Lung (tissue), 12 donors: ENCODE data around the gene TADA1. TPM values are rescaled to one million over a fixed set of nuclear protein-coding genes. Genes with fewer than 3 reads are reported as not detected.

ENCODE experiments used
- ATAC-seq: fragments of 200-7000 bp; cut with Tn5 transposase; one replicate; pipeline ENCODE4 v1.9.1; 2020; ENCODE audit warnings: moderate number of reproducible peaks; ENCODE audit not compliant: insufficient read depth, low FRiP score
- DNase-seq, 3 donors: peaks; one replicate each; pipeline ENCODE4 v3.0.0-alpha.2; 2013 to 2017
- H3K27ac ChIP-seq, 2 donors: one replicate each; pipeline ENCODE4 v1.5.1; 2013; ENCODE audit warnings: mild to moderate bottlenecking in 2 of 2, moderate library complexity in 2 of 2, control low read depth in 1 of 2, inconsistent platforms in 1 of 2, low read depth in 1 of 2, low read length in 1 of 2
- H3K27me3 ChIP-seq, 3 donors: one replicate each; pipeline ENCODE4 v1.5.1; 2013; ENCODE audit warnings: low read length in 2 of 3; ENCODE audit not compliant: control insufficient read depth in 3 of 3, insufficient read depth in 3 of 3
- H3K36me3 ChIP-seq, 4 donors: one replicate each; pipeline ENCODE4 v1.5.1; 2013; ENCODE audit warnings: low read length in 4 of 4, mild to moderate bottlenecking in 1 of 4, moderate library complexity in 1 of 4; ENCODE audit not compliant: control insufficient read depth in 4 of 4, insufficient read depth in 4 of 4
- H3K4me1 ChIP-seq, 5 donors: one replicate each; pipeline ENCODE4 v1.5.1; 2013; ENCODE audit warnings: low read length in 5 of 5, mild to moderate bottlenecking in 2 of 5, moderate library complexity in 1 of 5; ENCODE audit not compliant: control insufficient read depth in 5 of 5, insufficient read depth in 5 of 5
- H3K4me3 ChIP-seq: one replicate; pipeline ENCODE4 v1.5.1; 2013; ENCODE audit warnings: mild to moderate bottlenecking, control low read depth, moderate library complexity
- H3K9ac ChIP-seq, 2 donors: one replicate each; pipeline ENCODE4 v1.5.1; 2013; ENCODE audit warnings: low read length in 2 of 2, control low read depth in 1 of 2; ENCODE audit not compliant: insufficient read depth in 1 of 2
- H3K9me3 ChIP-seq, 4 donors: one replicate each; pipeline ENCODE4 v1.5.1; 2013; ENCODE audit warnings: low read length in 3 of 4, mild to moderate bottlenecking in 1 of 4, moderate library complexity in 1 of 4; ENCODE audit not compliant: control insufficient read depth in 4 of 4, insufficient read depth in 3 of 4
- CTCF ChIP-seq: IDR thresholded peaks from 2 replicates; pipeline ENCODE4 v1.5.1; 2012; ENCODE audit warnings: mild to moderate bottlenecking; ENCODE audit errors: control extremely low read depth, extremely low read depth
- WGBS, 2 donors: extraction: QIAGEN DNeasy Blood & Tissue Kit; methylation state at CpG; one replicate each; pipeline ENCODE4 v1.1.7; 2013; 5-methylcytosine and 5-hydroxymethylcytosine counted together
- polyA plus RNA-seq, 2 donors: library from polyadenylated mRNA; stranded (reverse); fragments of 200-250 nt; gene quantifications; one replicate each; pipeline ENCODE4 v1.2.1, GENCODE V29; 2013
- total RNA-seq, 2 donors: library from RNA; depleted of rRNA in 1 of 2; stranded (reverse); fragments of >200 nt in 1 of 2; gene quantifications; one replicate each; pipeline ENCODE4 v1.2.1, GENCODE V29; 2014 to 2021
- donor health status: control.
- donor health status: control.
- donor health status: Bipolar disorder and iron deficiency.
- donor health status: healthy.
- donor health status: DM: yes; HTN: yes; CAD: no.

The TADA1 gene
- total and polyA plus RNA-seq, 4 donors: 6.5 to 14.4 (median 7.6) TPM

- ATAC-seq: no peak
- DNase-seq: no peak
- Histone ChIP-seq H3K9me3 (no peaks in the 10 kb centered on the region), H3K9ac (no peak overlapping the region), H3K27ac (no peak overlapping the region), H3K4me3 (no peak overlapping the region), H3K4me1 (peaks cover 0 to 8% (median 0%) of the 10 kb centered on the region in 5 donors), H3K36me3 (no peaks in the 10 kb centered on the region), H3K27me3 (no peaks in the 10 kb centered on the region)
- WGBS, 2 donors: 88 to 90% methylated on average over 3 of the region's 3 CpGs
- TF ChIP-seq CTCF: no peak
Measured at GRCh38 chr1:166905900-166906299, 29.8 kb upstream of the TADA1 start.

GRCh38 chr1:166905136-166905535 is 29.1 kb upstream of the TADA1 start:
- no peak for DNase-seq
- Histone ChIP-seq H3K27ac (no peak overlapping the region), H3K9me3 (no peaks in the 10 kb centered on the region), H3K9ac (no peak overlapping the region), H3K4me3 (no peak overlapping the region), H3K36me3 (no peaks in the 10 kb centered on the region), H3K4me1 (peaks cover 0 to 9% (median 0%) of the 10 kb centered on the region in 5 donors), H3K27me3 (no peaks in the 10 kb centered on the region)
- TF ChIP-seq CTCF: no peak
- ATAC-seq: no peak
- WGBS, 2 donors: 64 to 82% methylated on average over 2 of the region's 2 CpGs

- Histone ChIP-seq H3K4me3 (no peak overlapping the region), H3K36me3 (no peaks in the 10 kb centered on the region), H3K4me1 (peaks cover 0 to 9% (median 0%) of the 10 kb centered on the region in 5 donors), H3K27me3 (no peaks in the 10 kb centered on the region), H3K9me3 (no peaks in the 10 kb centered on the region), H3K27ac (no peak overlapping the region), H3K9ac (no peak overlapping the region)
- no peak for TF ChIP-seq CTCF
- no peak for DNase-seq
- WGBS, 2 donors: 15 to 38% methylated on average over 1 of the region's 1 CpG
- ATAC-seq: no peak
Measured at GRCh38 chr1:166903232-166903631, 27.2 kb upstream of the TADA1 start.

GRCh38 chr1:166902279-166902678 is 26.2 kb upstream of the TADA1 start:
- no peaks in the 10 kb centered on the region for H3K36me3 ChIP-seq
- whole genome bisulfite sequencing, 2 donors: 27 to 53% methylated on average over 1 of the region's 1 CpG
- peaks cover 0 to 5% (median 0%) of the 10 kb centered on the region in 4 donors for H3K9me3 ChIP-seq
- no peak overlapping the region for H3K4me3 ChIP-seq
- H3K27me3 ChIP-seq: no peaks in the 10 kb centered on the region
- peaks cover 0 to 9% (median 0%) of the 10 kb centered on the region in 5 donors for H3K4me1 ChIP-seq
- H3K27ac ChIP-seq: peak overlapping the region in 1 of 2 donors; percentile 29
- TF ChIP-seq CTCF: no peak
- ATAC-seq (peak; percentile 74), DNase-seq (no peak)
- H3K9ac ChIP-seq: no peak overlapping the region
